NCI-H524 (cell line): Measurements from ENCODE around the gene SLC37A2.
"Not testable (repeated sequence)": the region's sequence is repeated elsewhere in the genome, so short reads cannot be mapped to it uniquely, and the experiment has no call there.

Experiments
- DNase-seq, 2 experiments: peaks; one replicate each; lab custom pipeline; 2025; lab: John Stamatoyannopoulos, UW

SLC37A2 gene

GRCh38 chr11:125084057-125084416 is 20.9 kb downstream of the SLC37A2 start:
- DNase-seq, result no peak

- no peak for DNase-seq
Observed at GRCh38 chr11:125084761-125085231, 21.7 kb downstream of the SLC37A2 start.

GRCh38 chr11:125085301-125086081 is 22.4 kb downstream of the SLC37A2 start:
- DNase-seq, result no peak

GRCh38 chr11:125086633-125087296 is 23.7 kb downstream of the SLC37A2 start:
- DNase-seq, result no peak

- no peak for DNase-seq
Observed at GRCh38 chr11:125088123-125088522, 25.0 kb downstream of the SLC37A2 start.

GRCh38 chr11:125088576-125089455 is 25.7 kb downstream of the SLC37A2 start:
- no peak for DNase-seq

- not testable (repeated sequence) for DNase-seq
Observed at GRCh38 chr11:125089481-125089880, 26.4 kb downstream of the SLC37A2 start.

GRCh38 chr11:125090151-125090550 is 27.0 kb downstream of the SLC37A2 start:
- DNase-seq, result not testable (repeated sequence)

GRCh38 chr11:125090816-125091215 is 27.7 kb downstream of the SLC37A2 start:
- DNase-seq, result no peak

- DNase-seq, result peak; percentile 21 to 65
Observed at GRCh38 chr11:125091247-125091876, 28.3 kb downstream of the SLC37A2 start.

GRCh38 chr11:125091877-125092664 is 29.0 kb downstream of the SLC37A2 start:
- DNase-seq, result no peak

- no peak for DNase-seq
Observed at GRCh38 chr11:125092669-125093068, 29.6 kb downstream of the SLC37A2 start.

- DNase-seq, result no peak
Observed at GRCh38 chr11:125093502-125093901, 30.4 kb downstream of the SLC37A2 start.

GRCh38 chr11:125094731-125095130 is 31.6 kb downstream of the SLC37A2 start:
- DNase-seq, result no peak

GRCh38 chr11:125100136-125100535 is 37.0 kb downstream of the SLC37A2 start:
- DNase-seq, result no peak

- DNase-seq, result no peak
Observed at GRCh38 chr11:125101596-125101995, 38.5 kb downstream of the SLC37A2 start.

GRCh38 chr11:125102025-125102424 is 38.9 kb downstream of the SLC37A2 start:
- no peak for DNase-seq

GRCh38 chr11:125102510-125102909 is 39.4 kb downstream of the SLC37A2 start:
- no peak for DNase-seq

GRCh38 chr11:125105926-125106325 is 42.8 kb downstream of the SLC37A2 start:
- DNase-seq, result no peak

GRCh38 chr11:125108469-125108868 is 45.4 kb downstream of the SLC37A2 start:
- no peak for DNase-seq

- peak in 1 of 2 experiments; percentile 12 for DNase-seq
Observed at GRCh38 chr11:125110506-125110905, 47.4 kb downstream of the SLC37A2 start.
